Common myeloid progenitor, CD34-positive (primary cell): ENCODE data around the gene GRIK1.

Experiments used
- CTCF ChIA-PET: fragments of 350-600 bp; sonication (Branson Sonifier 250); formaldehyde crosslinking; loops from one replicate; lab custom pipeline; 2021; ENCODE audit warnings: antibody characterized with exemption; lab: Charles Lee
- POLR2A ChIA-PET: fragments of 350-600 bp; sonication (Branson Sonifier 250); formaldehyde crosslinking; loops from one replicate; lab custom pipeline; 2021; ENCODE audit warnings: antibody characterized with exemption; lab: Charles Lee
- DNase-seq, 3 donors: peaks; one replicate each; pipeline versions ENCODE4 v3.0.0 to v3.0.0-alpha.2; 2013
- H3K27ac ChIP-seq, 2 experiments: 1 replicate in 1 of 2; 2 replicates in 1 of 2; pipeline ENCODE4 v1.7.0; 2013; ENCODE audit warnings: inconsistent platforms in 2 of 2, low read length in 2 of 2, mild to moderate bottlenecking in 2 of 2, low read depth in 1 of 2, moderate library complexity in 1 of 2; ENCODE audit not compliant: severe bottlenecking in 2 of 2, insufficient read depth in 1 of 2, poor library complexity in 1 of 2
- H3K27me3 ChIP-seq, 5 experiments: replicated peaks in 2 of 5; 1 replicate in 3 of 5; 2 replicates in 2 of 5; pipeline versions ENCODE4 v1.6.1 to v1.7.0; 2013; ENCODE audit warnings: low read length in 4 of 5, mild to moderate bottlenecking in 2 of 5, moderate library complexity in 2 of 5, inconsistent platforms in 1 of 5; ENCODE audit not compliant: insufficient read depth in 5 of 5, control insufficient read depth in 4 of 5
- H3K36me3 ChIP-seq, 4 experiments: 1 replicate in 2 of 4; 2 replicates in 2 of 4; pipeline versions ENCODE4 v1.6.1 to v1.7.0; 2013; ENCODE audit warnings: low read length in 3 of 4, control low read depth in 1 of 4, mild to moderate bottlenecking in 1 of 4; ENCODE audit not compliant: control insufficient read depth in 4 of 4, insufficient read depth in 4 of 4
- H3K4me1 ChIP-seq, 4 experiments: 1 replicate in 3 of 4; 2 replicates in 1 of 4; pipeline versions ENCODE4 v1.6.1 to v1.7.1; 2013; ENCODE audit warnings: low read length in 3 of 4, mild to moderate bottlenecking in 3 of 4, control low read depth in 1 of 4, inconsistent platforms in 1 of 4, moderate library complexity in 1 of 4; ENCODE audit not compliant: control insufficient read depth in 4 of 4, insufficient read depth in 4 of 4; ENCODE audit errors: control extremely low read depth in 1 of 4
- H3K4me3 ChIP-seq, 7 experiments: 1 replicate in 4 of 7; 2 replicates in 3 of 7; pipeline versions ENCODE4 v1.5.1 to v1.7.0; 2013; ENCODE audit warnings: mild to moderate bottlenecking in 7 of 7, low read length in 6 of 7, moderate library complexity in 6 of 7, inconsistent platforms in 2 of 7, low read depth in 2 of 7, control low read depth in 1 of 7; ENCODE audit not compliant: insufficient read depth in 4 of 7, control insufficient read depth in 1 of 7; ENCODE audit errors: extremely low read depth in 1 of 7
- H3K9me3 ChIP-seq, 5 experiments: 1 replicate in 4 of 5; 2 replicates in 1 of 5; pipeline versions ENCODE4 v1.6.1 to v1.7.1; 2013; ENCODE audit warnings: low read length in 4 of 5, mild to moderate bottlenecking in 2 of 5, inconsistent platforms in 1 of 5, low read depth in 1 of 5, moderate library complexity in 1 of 5; ENCODE audit not compliant: control insufficient read depth in 4 of 5, insufficient read depth in 2 of 5; ENCODE audit errors: control extremely low read depth in 1 of 5
- WGBS: methylation state at CpG from one replicate; pipeline ENCODE4 v1.1.5; 2013; ENCODE audit not compliant: insufficient coverage; 5-methylcytosine and 5-hydroxymethylcytosine counted together

GRIK1 gene

GRCh38 chr21:29892379-29892778, 47.4 kb downstream of the GRIK1 start:
- Histone ChIP-seq H3K4me1 (peaks cover 0 to 3% (median 0%) of the 10 kb centered on the region in 4 experiments), H3K9me3 (no peaks in the 10 kb centered on the region), H3K4me3 (no peak overlapping the region), H3K27ac (no peak overlapping the region), H3K36me3 (no peaks in the 10 kb centered on the region), H3K27me3 (no peaks in the 10 kb centered on the region)
- CTCF ChIA-PET: no interaction called here
- no peak for DNase-seq
- WGBS: 97% methylated on average over 3 of the region's 6 CpGs
- POLR2A ChIA-PET: no interaction called here

GRCh38 chr21:29888437-29888836, 51.4 kb downstream of the GRIK1 start:
- peaks cover 0 to 3% (median 0%) of the 10 kb centered on the region in 4 experiments for H3K4me1 ChIP-seq
- H3K9me3 ChIP-seq: no peaks in the 10 kb centered on the region
- no peak overlapping the region for H3K4me3 ChIP-seq
- WGBS: 83% methylated on average over 2 of the region's 2 CpGs
- no peak overlapping the region for H3K27ac ChIP-seq
- POLR2A ChIA-PET: no interaction called here
- no peaks in the 10 kb centered on the region for H3K36me3 ChIP-seq
- DNase-seq: no peak
- CTCF ChIA-PET: no interaction called here
- no peaks in the 10 kb centered on the region for H3K27me3 ChIP-seq

- ChIA-PET POLR2A (no interaction called here), CTCF (no interaction called here)
These were observed 52.3 kb downstream of the GRIK1 start for GRCh38 chr21:29887313-29888009.

GRCh38 chr21:29885491-29885890, 54.3 kb downstream of the GRIK1 start:
- POLR2A ChIA-PET: no interaction called here
- Histone ChIP-seq H3K4me1 (peaks cover 0 to 3% (median 0%) of the 10 kb centered on the region in 4 experiments), H3K27me3 (no peaks in the 10 kb centered on the region), H3K27ac (no peak overlapping the region), H3K36me3 (no peaks in the 10 kb centered on the region), H3K9me3 (peaks cover 0 to 1% (median 0%) of the 10 kb centered on the region in 5 experiments), H3K4me3 (no peak overlapping the region)
- WGBS: 100% methylated on average over 1 of the region's 1 CpG
- no peak for DNase-seq
- CTCF ChIA-PET: no interaction called here

More at GRCh38 chr21:29887313-29888009, 52.3 kb downstream of the GRIK1 start:
- no peaks in the 10 kb centered on the region for H3K27me3 ChIP-seq
- H3K27ac ChIP-seq: no peak overlapping the region
- no peaks in the 10 kb centered on the region for H3K36me3 ChIP-seq
- no peak for DNase-seq
- peaks cover 0 to 3% (median 0%) of the 10 kb centered on the region in 4 experiments for H3K4me1 ChIP-seq
- no peak overlapping the region for H3K4me3 ChIP-seq
- no peaks in the 10 kb centered on the region for H3K9me3 ChIP-seq

- H3K4me3 ChIP-seq: no peak overlapping the region
- no CpG with 5 or more reads among the region's 1 CpG for WGBS
- ChIA-PET POLR2A (no interaction called here), CTCF (no interaction called here)
- no peaks in the 10 kb centered on the region for H3K36me3 ChIP-seq
- H3K4me1 ChIP-seq: peaks cover 0 to 4% (median 0%) of the 10 kb centered on the region in 4 experiments
- H3K9me3 ChIP-seq: no peaks in the 10 kb centered on the region
- H3K27me3 ChIP-seq: no peaks in the 10 kb centered on the region
- DNase-seq: no peak
- H3K27ac ChIP-seq: no peak overlapping the region
These were observed 63.9 kb downstream of the GRIK1 start for GRCh38 chr21:29875873-29876272.

- ChIA-PET POLR2A (no interaction called here), CTCF (no interaction called here)
- H3K36me3 ChIP-seq: no peaks in the 10 kb centered on the region
- no peaks in the 10 kb centered on the region for H3K27me3 ChIP-seq
- no peak overlapping the region for H3K4me3 ChIP-seq
- peak in 2 of 3 donors; percentile 4 to 10 for DNase-seq
- H3K4me1 ChIP-seq: peaks cover 0 to 4% (median 0%) of the 10 kb centered on the region in 4 experiments
- H3K9me3 ChIP-seq: no peaks in the 10 kb centered on the region
- no peak overlapping the region for H3K27ac ChIP-seq
- WGBS: 86% methylated on average over 1 of the region's 3 CpGs
These were observed 64.6 kb downstream of the GRIK1 start for GRCh38 chr21:29875036-29875716.

- Histone ChIP-seq H3K27me3 (no peaks in the 10 kb centered on the region), H3K27ac (no peak overlapping the region), H3K4me1 (peaks cover 0 to 4% (median 0%) of the 10 kb centered on the region in 4 experiments), H3K4me3 (no peak overlapping the region), H3K36me3 (no peaks in the 10 kb centered on the region), H3K9me3 (no peaks in the 10 kb centered on the region)
- ChIA-PET CTCF (no interaction called here), POLR2A (no interaction called here)
- no peak for DNase-seq
- WGBS: 98% methylated on average over 12 of the region's 12 CpGs
These were observed 65.9 kb downstream of the GRIK1 start for GRCh38 chr21:29873908-29874307.
